WTC11 (cell line): ENCODE data around the gene HOXA1. TPM values are rescaled to one million over a fixed set of nuclear protein-coding genes. Genes with fewer than 3 reads are reported as not detected.

Experiments used
- ATAC-seq: fragments of 200-7000 bp; cut with Tn5 transposase; 2 replicates; pipeline ENCODE4 v1.10.0; 2021; ENCODE audit warnings: mild to moderate bottlenecking, moderate library complexity
- CTCF ChIA-PET: fragments of 300-600 bp; sonication (Branson Sonifier 250); formaldehyde crosslinking; loops from one replicate; lab custom pipeline; 2021; ENCODE audit warnings: antibody characterized with exemption; lab: Charles Lee
- POLR2A ChIA-PET: fragments of 350-600 bp; sonication (Branson Sonifier 250); formaldehyde crosslinking; loops from one replicate; lab custom pipeline; 2021; ENCODE audit warnings: antibody characterized with exemption; lab: Charles Lee
- DNase-seq: peaks from one replicate; pipeline ENCODE4 v3.0.0; 2021; ENCODE audit warnings: low spot score
- H3K27ac Mint-ChIP-seq: 2 replicates; pipeline ENCODE4 v1.8.0; 2021; ENCODE audit warnings: mixed read lengths
- H3K27me3 Mint-ChIP-seq: 2 replicates; pipeline ENCODE4 v1.8.0; 2021; ENCODE audit warnings: low read depth, mild to moderate bottlenecking, moderate library complexity, mixed read lengths
- H3K36me3 Mint-ChIP-seq: 2 replicates; pipeline ENCODE4 v1.8.0; 2021; ENCODE audit warnings: mixed read lengths
- H3K4me1 Mint-ChIP-seq: 2 replicates; pipeline ENCODE4 v1.8.0; 2022; ENCODE audit warnings: mixed read lengths
- H3K4me3 Mint-ChIP-seq: 2 replicates; pipeline ENCODE4 v1.8.0; 2021; ENCODE audit warnings: mild to moderate bottlenecking, moderate library complexity, mixed read lengths
- H3K9me3 Mint-ChIP-seq: 2 replicates; pipeline ENCODE4 v1.8.0; 2021; ENCODE audit warnings: mixed read lengths
- FOXJ3 ChIP-seq: sonication (generic); formaldehyde crosslinking; IDR thresholded peaks from 2 replicates; pipeline ENCODE4 v1.9.0; 2021; ENCODE audit warnings: missing genetic modification reagents, mild to moderate bottlenecking, borderline replicate concordance
- FOXP1 ChIP-seq: sonication (generic); formaldehyde crosslinking; IDR thresholded peaks from 2 replicates; pipeline ENCODE4 v1.8.0; 2022; ENCODE audit warnings: missing genetic modification reagents, mild to moderate bottlenecking, moderate library complexity, borderline replicate concordance
- GABPB1 ChIP-seq: sonication (generic); formaldehyde crosslinking; IDR thresholded peaks from 2 replicates; pipeline ENCODE4 v1.8.1; 2023; ENCODE audit warnings: mild to moderate bottlenecking, missing genetic modification reagents
- GTF2I ChIP-seq: fragments of 250-450 bp; sonication (Bioruptor Pico); conservative IDR thresholded peaks from 2 replicates; pipeline ENCODE4 v1.4.0; 2021; ENCODE audit warnings: mild to moderate bottlenecking
- HMGA2 ChIP-seq: fragments of 250-450 bp; sonication (Bioruptor Pico); IDR thresholded peaks from 2 replicates; pipeline ENCODE4 v1.4.0; 2021; ENCODE audit warnings: mild to moderate bottlenecking, moderate library complexity
- KAT7 ChIP-seq: sonication (generic); formaldehyde crosslinking; IDR thresholded peaks from 2 replicates; pipeline ENCODE4 v1.8.1; 2023; ENCODE audit warnings: missing genetic modification reagents, mild to moderate bottlenecking, borderline replicate concordance
- NFATC4 ChIP-seq: fragments of 250-450 bp; sonication (Bioruptor Pico); IDR thresholded peaks from 2 replicates; pipeline ENCODE4 v1.9.0; 2021; ENCODE audit warnings: mild to moderate bottlenecking
- NR3C1 ChIP-seq: sonication (generic); formaldehyde crosslinking; conservative IDR thresholded peaks from 2 replicates; pipeline ENCODE4 v1.8.1; 2023; ENCODE audit warnings: low read depth, mild to moderate bottlenecking, missing genetic modification reagents
- ZNF138 ChIP-seq: sonication (generic); formaldehyde crosslinking; conservative IDR thresholded peaks from 2 replicates; pipeline ENCODE4 v1.8.1; 2022; ENCODE audit warnings: mild to moderate bottlenecking, moderate library complexity, missing genetic modification reagents
- ZNF219 ChIP-seq: sonication (generic); formaldehyde crosslinking; IDR thresholded peaks from 2 replicates; pipeline ENCODE4 v1.8.0; 2023; ENCODE audit warnings: missing genetic modification reagents, mild to moderate bottlenecking, borderline replicate concordance
- total RNA-seq: library from RNA; stranded (reverse); gene quantifications from 3 replicates; pipeline ENCODE4 v1.2.3, GENCODE V29; 2021
- TF ChIP-seq, protein P1 (sequence below): sonication (generic); formaldehyde crosslinking; IDR thresholded peaks from 2 replicates; pipeline ENCODE4 v1.8.0; 2022; ENCODE audit warnings: missing genetic modification reagents
- TF ChIP-seq, protein P2 (sequence below): sonication (generic); formaldehyde crosslinking; IDR thresholded peaks from 2 replicates; pipeline ENCODE4 v1.8.0; 2022; ENCODE audit warnings: mild to moderate bottlenecking, missing genetic modification reagents
- TF ChIP-seq, protein P3 (sequence below): sonication (generic); formaldehyde crosslinking; IDR thresholded peaks from 2 replicates; pipeline ENCODE4 v1.8.1; 2022; ENCODE audit warnings: missing genetic modification reagents, borderline replicate concordance
- TF ChIP-seq, protein P4 (sequence below): sonication (generic); formaldehyde crosslinking; IDR thresholded peaks from 2 replicates; pipeline ENCODE4 v1.8.0; 2023; ENCODE audit warnings: missing genetic modification reagents, mild to moderate bottlenecking, borderline replicate concordance
- TF ChIP-seq, protein P5 (sequence below): sonication (generic); formaldehyde crosslinking; IDR thresholded peaks from 2 replicates; pipeline ENCODE4 v1.8.1; 2022; ENCODE audit warnings: low read depth, missing genetic modification reagents, borderline replicate concordance

Gene HOXA1
- total RNA-seq, 1 experiment from 2014 or later, result not detected

DNA sequence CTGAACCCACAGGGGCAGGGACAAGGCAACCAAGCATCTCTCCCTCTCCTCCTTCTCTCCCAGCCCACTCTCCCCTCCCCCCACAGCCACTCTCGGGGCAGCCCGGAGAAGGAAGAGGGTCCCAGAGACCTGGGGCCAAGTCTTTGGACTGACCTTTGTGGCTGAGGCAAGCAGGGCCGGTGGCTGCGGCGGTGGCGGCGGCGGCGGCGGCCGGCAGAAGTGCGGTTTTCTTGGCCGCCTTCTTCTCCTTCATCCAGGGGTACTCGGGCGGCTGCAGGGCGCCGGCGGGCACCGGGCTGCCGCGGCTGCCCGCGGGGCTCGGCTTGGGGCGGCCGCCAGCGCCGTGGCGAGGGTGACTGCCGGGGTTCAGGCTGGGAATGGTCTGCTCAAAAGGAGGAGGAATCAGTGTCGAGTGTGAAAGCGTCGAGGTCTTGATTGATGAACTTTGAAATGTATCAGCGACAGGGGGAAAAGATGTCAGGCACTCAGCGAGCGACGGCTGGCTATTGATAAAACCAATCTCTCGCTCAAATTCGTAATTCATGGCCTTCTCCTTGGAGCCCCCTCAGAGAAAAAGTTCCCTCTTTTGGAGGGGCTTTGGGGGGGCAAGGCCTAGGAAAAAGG is 6.3 kb upstream of the HOXA1 start (continued):
- TF ChIP-seq, protein P1, sequence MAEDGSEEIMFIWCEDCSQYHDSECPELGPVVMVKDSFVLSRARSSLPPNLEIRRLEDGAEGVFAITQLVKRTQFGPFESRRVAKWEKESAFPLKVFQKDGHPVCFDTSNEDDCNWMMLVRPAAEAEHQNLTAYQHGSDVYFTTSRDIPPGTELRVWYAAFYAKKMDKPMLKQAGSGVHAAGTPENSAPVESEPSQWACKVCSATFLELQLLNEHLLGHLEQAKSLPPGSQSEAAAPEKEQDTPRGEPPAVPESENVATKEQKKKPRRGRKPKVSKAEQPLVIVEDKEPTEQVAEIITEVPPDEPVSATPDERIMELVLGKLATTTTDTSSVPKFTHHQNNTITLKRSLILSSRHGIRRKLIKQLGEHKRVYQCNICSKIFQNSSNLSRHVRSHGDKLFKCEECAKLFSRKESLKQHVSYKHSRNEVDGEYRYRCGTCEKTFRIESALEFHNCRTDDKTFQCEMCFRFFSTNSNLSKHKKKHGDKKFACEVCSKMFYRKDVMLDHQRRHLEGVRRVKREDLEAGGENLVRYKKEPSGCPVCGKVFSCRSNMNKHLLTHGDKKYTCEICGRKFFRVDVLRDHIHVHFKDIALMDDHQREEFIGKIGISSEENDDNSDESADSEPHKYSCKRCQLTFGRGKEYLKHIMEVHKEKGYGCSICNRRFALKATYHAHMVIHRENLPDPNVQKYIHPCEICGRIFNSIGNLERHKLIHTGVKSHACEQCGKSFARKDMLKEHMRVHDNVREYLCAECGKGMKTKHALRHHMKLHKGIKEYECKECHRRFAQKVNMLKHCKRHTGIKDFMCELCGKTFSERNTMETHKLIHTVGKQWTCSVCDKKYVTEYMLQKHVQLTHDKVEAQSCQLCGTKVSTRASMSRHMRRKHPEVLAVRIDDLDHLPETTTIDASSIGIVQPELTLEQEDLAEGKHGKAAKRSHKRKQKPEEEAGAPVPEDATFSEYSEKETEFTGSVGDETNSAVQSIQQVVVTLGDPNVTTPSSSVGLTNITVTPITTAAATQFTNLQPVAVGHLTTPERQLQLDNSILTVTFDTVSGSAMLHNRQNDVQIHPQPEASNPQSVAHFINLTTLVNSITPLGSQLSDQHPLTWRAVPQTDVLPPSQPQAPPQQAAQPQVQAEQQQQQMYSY (CRISPR knock-in tag), result no peak
- TF ChIP-seq HMGA2 (CRISPR knock-in tag) (no peak), GTF2I (no peak), FOXJ3 (CRISPR knock-in tag) (no peak)
- TF ChIP-seq, protein P2, sequence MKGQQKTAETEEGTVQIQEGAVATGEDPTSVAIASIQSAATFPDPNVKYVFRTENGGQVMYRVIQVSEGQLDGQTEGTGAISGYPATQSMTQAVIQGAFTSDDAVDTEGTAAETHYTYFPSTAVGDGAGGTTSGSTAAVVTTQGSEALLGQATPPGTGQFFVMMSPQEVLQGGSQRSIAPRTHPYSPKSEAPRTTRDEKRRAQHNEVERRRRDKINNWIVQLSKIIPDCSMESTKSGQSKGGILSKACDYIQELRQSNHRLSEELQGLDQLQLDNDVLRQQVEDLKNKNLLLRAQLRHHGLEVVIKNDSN (CRISPR knock-in tag), result no peak
- TF ChIP-seq, protein P3, sequence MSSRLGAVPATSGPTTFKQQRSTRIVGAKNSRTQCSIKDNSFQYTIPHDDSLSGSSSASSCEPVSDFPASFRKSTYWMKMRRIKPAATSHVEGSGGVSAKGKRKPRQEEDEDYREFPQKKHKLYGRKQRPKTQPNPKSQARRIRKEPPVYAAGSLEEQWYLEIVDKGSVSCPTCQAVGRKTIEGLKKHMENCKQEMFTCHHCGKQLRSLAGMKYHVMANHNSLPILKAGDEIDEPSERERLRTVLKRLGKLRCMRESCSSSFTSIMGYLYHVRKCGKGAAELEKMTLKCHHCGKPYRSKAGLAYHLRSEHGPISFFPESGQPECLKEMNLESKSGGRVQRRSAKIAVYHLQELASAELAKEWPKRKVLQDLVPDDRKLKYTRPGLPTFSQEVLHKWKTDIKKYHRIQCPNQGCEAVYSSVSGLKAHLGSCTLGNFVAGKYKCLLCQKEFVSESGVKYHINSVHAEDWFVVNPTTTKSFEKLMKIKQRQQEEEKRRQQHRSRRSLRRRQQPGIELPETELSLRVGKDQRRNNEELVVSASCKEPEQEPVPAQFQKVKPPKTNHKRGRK (CRISPR knock-in tag), result no peak
- TF ChIP-seq, all 79 proteins: peak for 0

DNA sequence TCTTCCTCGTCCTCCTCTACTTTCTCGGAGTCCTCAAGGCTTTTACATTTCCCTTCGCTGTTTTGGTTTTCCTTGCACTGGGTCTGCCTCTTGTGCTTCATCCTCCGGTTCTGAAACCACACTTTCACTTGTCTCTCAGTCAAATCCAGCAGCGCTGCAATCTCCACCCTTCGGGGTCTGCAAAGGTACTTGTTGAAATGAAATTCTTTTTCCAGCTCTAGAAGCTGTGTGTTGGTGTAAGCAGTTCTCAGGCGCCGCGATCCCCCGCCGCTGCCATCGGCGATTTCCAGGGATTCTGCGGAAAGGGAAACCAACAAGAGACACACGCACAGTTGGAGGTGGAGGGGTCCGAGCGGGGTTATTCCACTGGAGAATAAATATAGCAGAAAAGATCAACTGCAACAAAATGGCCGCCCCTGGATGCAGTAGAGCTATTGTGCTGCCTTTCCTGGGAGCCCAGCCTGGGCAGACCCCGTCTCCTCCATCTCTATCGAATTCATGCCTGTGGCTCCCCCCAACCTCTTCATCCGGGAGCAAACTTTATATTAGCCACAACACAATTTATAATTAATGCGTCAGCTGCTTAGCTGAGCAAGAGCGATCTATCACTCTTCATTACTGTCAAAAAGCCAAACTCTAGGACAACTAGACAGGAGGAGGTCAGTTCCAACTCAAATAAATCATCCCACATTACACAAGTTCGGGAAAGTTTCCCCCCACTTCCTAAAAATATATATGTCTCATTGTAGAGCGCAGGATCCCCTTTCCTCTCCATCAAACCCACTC is 5.6 kb upstream of the HOXA1 start:
- H3K9me3 Mint-ChIP-seq, result no peaks in the 10 kb centered on the region
- POLR2A ChIA-PET, result interaction anchor here (1.8 kb wide), 1 partner anchor 14 kb away, joined by 4 read pairs; no protein-coding TSS in a partner anchor
- H3K36me3 Mint-ChIP-seq, result peaks cover 6% of the 10 kb centered on the region
- ATAC-seq (no peak), DNase-seq (no peak)
- peaks cover 50% of the 10 kb centered on the region for H3K4me1 Mint-ChIP-seq
- peak overlapping the region; percentile 35 for H3K4me3 Mint-ChIP-seq
- H3K27me3 Mint-ChIP-seq, result peaks cover 100% of the 10 kb centered on the region
- no peak overlapping the region for H3K27ac Mint-ChIP-seq
- CTCF ChIA-PET, result interaction anchor here (0.7 to 1.2 kb wide), 3 partner anchors 9 to 79 kb away, joined by 3 to 4 read pairs (median 3); no protein-coding TSS in a partner anchor
- TF ChIP-seq KAT7 (CRISPR knock-in tag) (no peak), ZNF138 (CRISPR knock-in tag) (no peak), FOXP1 (CRISPR knock-in tag) (no peak), NR3C1 (CRISPR knock-in tag) (no peak), GABPB1 (CRISPR knock-in tag) (no peak), ZNF219 (no peak), NFATC4 (CRISPR knock-in tag) (no peak)
- TF ChIP-seq, protein P4, sequence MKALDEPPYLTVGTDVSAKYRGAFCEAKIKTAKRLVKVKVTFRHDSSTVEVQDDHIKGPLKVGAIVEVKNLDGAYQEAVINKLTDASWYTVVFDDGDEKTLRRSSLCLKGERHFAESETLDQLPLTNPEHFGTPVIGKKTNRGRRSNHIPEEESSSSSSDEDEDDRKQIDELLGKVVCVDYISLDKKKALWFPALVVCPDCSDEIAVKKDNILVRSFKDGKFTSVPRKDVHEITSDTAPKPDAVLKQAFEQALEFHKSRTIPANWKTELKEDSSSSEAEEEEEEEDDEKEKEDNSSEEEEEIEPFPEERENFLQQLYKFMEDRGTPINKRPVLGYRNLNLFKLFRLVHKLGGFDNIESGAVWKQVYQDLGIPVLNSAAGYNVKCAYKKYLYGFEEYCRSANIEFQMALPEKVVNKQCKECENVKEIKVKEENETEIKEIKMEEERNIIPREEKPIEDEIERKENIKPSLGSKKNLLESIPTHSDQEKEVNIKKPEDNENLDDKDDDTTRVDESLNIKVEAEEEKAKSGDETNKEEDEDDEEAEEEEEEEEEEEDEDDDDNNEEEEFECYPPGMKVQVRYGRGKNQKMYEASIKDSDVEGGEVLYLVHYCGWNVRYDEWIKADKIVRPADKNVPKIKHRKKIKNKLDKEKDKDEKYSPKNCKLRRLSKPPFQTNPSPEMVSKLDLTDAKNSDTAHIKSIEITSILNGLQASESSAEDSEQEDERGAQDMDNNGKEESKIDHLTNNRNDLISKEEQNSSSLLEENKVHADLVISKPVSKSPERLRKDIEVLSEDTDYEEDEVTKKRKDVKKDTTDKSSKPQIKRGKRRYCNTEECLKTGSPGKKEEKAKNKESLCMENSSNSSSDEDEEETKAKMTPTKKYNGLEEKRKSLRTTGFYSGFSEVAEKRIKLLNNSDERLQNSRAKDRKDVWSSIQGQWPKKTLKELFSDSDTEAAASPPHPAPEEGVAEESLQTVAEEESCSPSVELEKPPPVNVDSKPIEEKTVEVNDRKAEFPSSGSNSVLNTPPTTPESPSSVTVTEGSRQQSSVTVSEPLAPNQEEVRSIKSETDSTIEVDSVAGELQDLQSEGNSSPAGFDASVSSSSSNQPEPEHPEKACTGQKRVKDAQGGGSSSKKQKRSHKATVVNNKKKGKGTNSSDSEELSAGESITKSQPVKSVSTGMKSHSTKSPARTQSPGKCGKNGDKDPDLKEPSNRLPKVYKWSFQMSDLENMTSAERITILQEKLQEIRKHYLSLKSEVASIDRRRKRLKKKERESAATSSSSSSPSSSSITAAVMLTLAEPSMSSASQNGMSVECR (CRISPR knock-in tag), result no peak
- TF ChIP-seq, protein P5, sequence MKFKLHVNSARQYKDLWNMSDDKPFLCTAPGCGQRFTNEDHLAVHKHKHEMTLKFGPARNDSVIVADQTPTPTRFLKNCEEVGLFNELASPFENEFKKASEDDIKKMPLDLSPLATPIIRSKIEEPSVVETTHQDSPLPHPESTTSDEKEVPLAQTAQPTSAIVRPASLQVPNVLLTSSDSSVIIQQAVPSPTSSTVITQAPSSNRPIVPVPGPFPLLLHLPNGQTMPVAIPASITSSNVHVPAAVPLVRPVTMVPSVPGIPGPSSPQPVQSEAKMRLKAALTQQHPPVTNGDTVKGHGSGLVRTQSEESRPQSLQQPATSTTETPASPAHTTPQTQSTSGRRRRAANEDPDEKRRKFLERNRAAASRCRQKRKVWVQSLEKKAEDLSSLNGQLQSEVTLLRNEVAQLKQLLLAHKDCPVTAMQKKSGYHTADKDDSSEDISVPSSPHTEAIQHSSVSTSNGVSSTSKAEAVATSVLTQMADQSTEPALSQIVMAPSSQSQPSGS (CRISPR knock-in tag), result no peak
- TF ChIP-seq, protein P1 (CRISPR knock-in tag), result no peak
